GM13977 (cell line): ENCODE results near the gene PRKACA.

Experiments
- DNase-seq: peaks from one replicate; pipeline ENCODE4 v3.0.0; 2012; ENCODE audit warnings: low spot score
- CTCF ChIP-seq: IDR thresholded peaks from 2 replicates; pipeline ENCODE4 v1.5.1; 2012; ENCODE audit warnings: mild to moderate bottlenecking, control low read depth; ENCODE audit not compliant: insufficient read depth; ENCODE audit errors: extremely low read depth, missing control alignments
- in situ Hi-C: fragments of 300-500 bp; cut with MboI; formaldehyde crosslinking; loops from one replicate; pipeline ENCODE4 v1.12.0; 2022; ENCODE audit warnings: low sequenced_read_pairs, low pct_unique_long_range_greater_than_20kb, mixed read lengths, inconsistent platforms; ENCODE audit not compliant: unreplicated experiment

Gene PRKACA

GRCh38 chr19:14096272-14096992, 21.1 kb downstream of the PRKACA start:
- peak; percentile 19 for TF ChIP-seq CTCF
- no peak for DNase-seq
- in situ Hi-C loops = no loop called here

- in situ Hi-C loops = no loop called here
- DNase-seq = no peak
- no peak for TF ChIP-seq CTCF
Observed at GRCh38 chr19:14094854-14095253, 22.7 kb downstream of the PRKACA start.

DNA sequence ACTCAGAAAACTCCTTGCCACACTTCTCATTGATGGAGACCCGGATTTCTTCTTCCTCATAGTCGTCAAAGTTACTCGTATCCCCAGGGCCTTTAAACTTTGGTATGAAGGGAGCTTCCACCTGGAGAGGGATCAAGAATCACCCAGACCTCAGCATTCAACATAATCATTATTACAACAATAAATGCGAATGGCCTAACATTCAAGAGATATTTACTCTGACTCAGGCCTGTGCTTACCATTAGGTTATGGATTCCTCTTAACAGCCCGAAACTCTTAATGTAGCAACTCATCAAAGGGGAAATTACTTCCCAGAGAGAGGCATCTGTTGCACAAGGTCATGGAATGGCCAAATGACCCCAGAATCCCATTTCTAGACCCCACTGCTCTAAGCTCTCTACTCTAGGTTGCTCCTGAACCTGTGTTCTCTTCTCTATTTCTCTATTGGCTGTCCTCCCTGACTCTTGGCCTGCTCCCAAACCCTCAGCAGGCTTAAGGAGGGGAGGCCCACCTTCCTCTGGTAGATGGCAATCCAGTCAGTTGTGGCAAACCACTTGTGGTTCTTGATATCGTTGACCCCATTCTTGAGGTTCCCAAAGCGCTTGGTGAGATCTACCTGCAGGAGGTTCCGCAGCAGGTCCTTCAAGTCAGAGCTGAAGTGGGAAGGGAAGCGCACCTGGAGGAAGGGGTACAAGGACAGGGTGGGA, 24.3 kb downstream of the PRKACA start:
- in situ Hi-C loops = no loop called here
- TF ChIP-seq CTCF = no peak
- DNase-seq = no peak

DNA sequence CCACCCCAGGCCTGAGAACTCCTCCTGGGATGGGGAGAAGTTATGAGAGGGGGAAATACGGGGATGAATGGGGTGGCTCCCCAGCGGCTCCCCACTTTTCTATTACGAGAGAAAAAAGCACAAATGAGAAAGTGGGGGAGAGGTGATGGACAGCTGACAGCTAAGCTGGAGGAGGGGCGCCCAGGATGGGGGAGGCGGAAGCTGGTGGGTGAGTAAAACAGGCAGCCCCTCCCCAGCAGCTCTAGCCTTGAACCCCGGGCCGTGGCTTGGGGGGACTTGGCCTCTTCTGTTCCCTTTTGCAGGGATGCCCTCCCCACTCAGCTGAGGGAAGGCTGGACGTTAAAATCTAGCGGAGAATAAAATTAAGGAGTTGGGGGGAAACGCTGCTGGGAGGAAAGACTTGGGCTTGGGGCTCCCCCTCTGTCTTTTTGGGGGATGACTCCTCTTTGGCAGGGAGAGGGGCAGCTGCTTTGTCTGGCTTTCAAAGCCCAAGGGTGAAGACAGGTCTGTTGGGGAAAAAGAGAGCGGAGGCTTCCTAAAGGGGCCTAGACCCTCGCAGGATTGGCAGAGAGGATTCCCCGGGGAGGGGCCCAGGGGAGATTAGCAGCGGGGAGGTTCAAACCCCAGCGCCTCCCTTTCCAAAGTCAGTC, 25.6 kb downstream of the PRKACA start:
- TF ChIP-seq CTCF = peak; percentile 21
- peak; percentile 81 for DNase-seq
- in situ Hi-C loops = no loop called here

- peak; percentile 97 for DNase-seq
- TF ChIP-seq CTCF = peak; percentile 34
- in situ Hi-C loops = no loop called here
Observed at GRCh38 chr19:14091081-14091812, 26.3 kb downstream of the PRKACA start.

DNA sequence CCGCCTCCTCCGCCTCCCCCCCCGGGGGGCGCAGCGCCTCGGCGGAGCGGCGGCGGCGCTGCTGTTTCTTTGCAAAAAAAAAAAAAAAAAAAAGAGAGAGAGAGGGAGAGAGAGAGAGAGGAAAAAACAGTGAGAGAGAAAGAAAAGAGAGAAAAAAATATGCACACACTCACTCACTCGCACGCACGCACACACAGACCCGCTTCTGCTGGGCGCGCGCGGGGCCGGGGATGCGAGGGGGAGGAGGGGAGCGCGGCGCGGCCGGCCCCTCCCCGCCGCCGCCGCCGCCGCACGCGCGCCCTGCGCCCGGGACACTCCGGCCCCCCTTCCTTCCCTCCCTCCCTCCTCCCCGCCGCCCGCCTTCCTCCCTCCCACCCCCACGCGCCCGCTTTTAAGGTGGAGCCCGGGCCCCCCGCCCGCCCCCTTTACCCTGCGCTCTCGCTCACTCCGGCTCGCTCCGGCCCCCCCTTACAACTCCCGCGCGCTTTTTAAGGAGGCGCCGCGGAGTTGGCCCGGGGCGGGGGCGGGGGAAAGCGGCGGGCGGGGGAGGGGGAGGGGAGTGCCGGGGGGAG, 27.0 kb downstream of the PRKACA start, which contains the start of gene SAMD1:
Gene SAMD1, minus strand, starts transcription at position 243 of the 572 bp plus-strand sequence.
- no peak for TF ChIP-seq CTCF
- peak; percentile 94 for DNase-seq
- in situ Hi-C loops = no loop called here
